AG09309 (cell line): Measurements from ENCODE around the gene ATL2.
"Not testable (repeated sequence)": the region's sequence is repeated elsewhere in the genome, so short reads cannot be mapped to it uniquely, and the experiment has no call there.

Experiments
- DNase-seq: peaks from one replicate; pipeline ENCODE4 v3.0.0-alpha.2; 2010; ENCODE audit warnings: low read depth
- H3K4me3 ChIP-seq: 2 replicates; pipeline ENCODE4 v1.5.1; 2011; ENCODE audit warnings: mild to moderate bottlenecking, low read depth, low read length, moderate library complexity; ENCODE audit not compliant: control insufficient read depth
- TF ChIP-seq, protein P1 (sequence below): IDR thresholded peaks from 2 replicates; pipeline ENCODE4 v1.5.1; 2011; ENCODE audit warnings: mild to moderate bottlenecking, low read depth, low read length, inconsistent platforms; ENCODE audit not compliant: insufficient read depth, control insufficient read depth; ENCODE audit errors: missing control alignments

Gene ATL2

GRCh38 chr2:38343212-38343611 lies 33.9 kb downstream of the ATL2 start:
- TF ChIP-seq, protein P1, sequence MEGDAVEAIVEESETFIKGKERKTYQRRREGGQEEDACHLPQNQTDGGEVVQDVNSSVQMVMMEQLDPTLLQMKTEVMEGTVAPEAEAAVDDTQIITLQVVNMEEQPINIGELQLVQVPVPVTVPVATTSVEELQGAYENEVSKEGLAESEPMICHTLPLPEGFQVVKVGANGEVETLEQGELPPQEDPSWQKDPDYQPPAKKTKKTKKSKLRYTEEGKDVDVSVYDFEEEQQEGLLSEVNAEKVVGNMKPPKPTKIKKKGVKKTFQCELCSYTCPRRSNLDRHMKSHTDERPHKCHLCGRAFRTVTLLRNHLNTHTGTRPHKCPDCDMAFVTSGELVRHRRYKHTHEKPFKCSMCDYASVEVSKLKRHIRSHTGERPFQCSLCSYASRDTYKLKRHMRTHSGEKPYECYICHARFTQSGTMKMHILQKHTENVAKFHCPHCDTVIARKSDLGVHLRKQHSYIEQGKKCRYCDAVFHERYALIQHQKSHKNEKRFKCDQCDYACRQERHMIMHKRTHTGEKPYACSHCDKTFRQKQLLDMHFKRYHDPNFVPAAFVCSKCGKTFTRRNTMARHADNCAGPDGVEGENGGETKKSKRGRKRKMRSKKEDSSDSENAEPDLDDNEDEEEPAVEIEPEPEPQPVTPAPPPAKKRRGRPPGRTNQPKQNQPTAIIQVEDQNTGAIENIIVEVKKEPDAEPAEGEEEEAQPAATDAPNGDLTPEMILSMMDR, result no peak

DNA sequence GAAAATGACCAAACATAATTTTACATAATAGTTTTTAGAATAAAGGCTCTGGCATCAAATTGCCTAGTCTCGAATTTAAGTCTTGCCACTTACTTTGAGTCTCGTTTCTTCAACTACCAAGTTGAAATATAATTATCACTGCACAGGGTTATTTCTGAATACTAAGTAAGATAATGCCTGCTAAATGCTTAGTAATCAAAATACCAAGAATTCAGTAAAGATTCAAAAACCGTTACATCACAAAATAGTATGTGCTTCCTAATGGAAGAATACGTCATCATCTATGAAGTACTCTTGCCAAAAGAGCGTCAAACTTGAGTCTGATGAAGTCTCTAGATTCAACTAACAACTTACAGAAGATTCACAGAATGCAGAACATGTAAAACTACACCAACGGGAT lies 40.5 kb downstream of the ATL2 start:
- TF ChIP-seq, protein P1, result no peak
- H3K4me3 ChIP-seq, result no peak overlapping the region
- DNase-seq, result no peak

More at GRCh38 chr2:38343212-38343611, 33.9 kb downstream of the ATL2 start:
- no peak for DNase-seq
- no peak overlapping the region for H3K4me3 ChIP-seq

GRCh38 chr2:38330754-38331153 lies 46.3 kb downstream of the ATL2 start:
- H3K4me3 ChIP-seq, result no peak overlapping the region
- TF ChIP-seq, protein P1, result no peak
- no peak for DNase-seq

DNA sequence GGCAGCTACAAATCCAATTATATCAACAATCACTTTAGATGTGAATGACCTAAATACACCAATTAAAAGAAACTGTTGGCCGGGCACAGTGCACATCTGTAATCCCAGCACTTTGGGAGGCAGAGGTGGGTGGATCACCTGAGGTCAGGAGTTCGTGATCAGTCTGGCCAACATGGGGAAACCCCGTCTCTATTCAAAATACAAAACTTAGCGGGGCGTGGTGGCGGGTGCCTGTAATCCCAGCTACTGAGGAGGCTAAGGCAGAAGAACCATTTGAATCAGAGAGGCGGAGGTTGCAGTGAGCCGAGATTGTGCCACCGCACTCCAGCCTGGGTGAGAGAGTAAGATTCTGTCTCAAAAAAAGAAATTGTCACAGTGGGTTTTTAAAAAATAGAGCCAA lies 49.5 kb downstream of the ATL2 start:
- H3K4me3 ChIP-seq, result no peak overlapping the region
- DNase-seq, result no peak
- TF ChIP-seq, protein P1, result no peak

DNA sequence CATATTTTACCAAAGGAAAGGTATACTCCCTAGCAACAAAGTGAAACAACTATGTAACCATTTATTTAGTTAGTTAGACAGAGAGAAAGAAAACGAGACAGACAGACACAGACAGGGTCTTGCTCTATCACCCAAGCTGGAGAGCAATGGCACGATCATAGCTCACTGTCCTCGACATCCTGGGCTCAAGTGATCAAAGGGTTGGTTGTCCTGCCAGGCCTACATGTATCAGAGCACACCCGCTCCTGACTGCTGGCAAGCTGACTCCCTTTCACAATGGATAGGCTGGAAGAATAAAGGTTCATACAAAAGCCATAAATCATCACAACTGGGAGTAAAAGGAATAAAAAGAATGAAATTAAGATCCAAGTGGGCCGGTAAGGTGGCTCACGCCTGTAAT lies 53.5 kb downstream of the ATL2 start:
- DNase-seq, result no peak
- TF ChIP-seq, protein P1, result no peak
- no peak overlapping the region for H3K4me3 ChIP-seq

- TF ChIP-seq, protein P1, result no peak
- no peak for DNase-seq
- no peak overlapping the region for H3K4me3 ChIP-seq
These were observed 54.7 kb downstream of the ATL2 start for GRCh38 chr2:38322224-38322914.

DNA sequence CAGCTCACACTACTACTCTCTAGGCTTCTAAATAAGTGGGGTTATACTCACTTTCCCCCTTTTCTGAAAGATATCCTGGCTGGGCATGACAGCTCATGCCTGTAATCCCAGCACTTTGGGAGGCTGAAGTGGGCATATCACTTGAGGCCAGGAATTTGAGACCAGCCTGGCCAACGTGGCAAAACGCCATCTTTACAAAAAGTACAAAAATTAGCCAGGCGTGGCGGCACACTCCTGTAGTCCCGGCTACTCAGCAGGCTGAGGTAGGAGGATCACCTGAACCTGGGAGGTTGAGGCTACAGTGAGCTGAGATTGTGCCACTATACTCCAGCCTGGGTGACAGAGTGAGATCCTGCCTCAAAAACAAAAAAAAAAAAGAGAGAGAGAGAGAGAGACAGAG lies 57.8 kb downstream of the ATL2 start:
- DNase-seq, H3K4me3 ChIP-seq: not testable (repeated sequence)
